Sciatic nerve (tissue), 2 donors: ENCODE results near the gene COMP. TPM values are rescaled to one million over a fixed set of nuclear protein-coding genes. Genes with fewer than 3 reads are reported as not detected.
"Not testable (repeated sequence)": the region's sequence is repeated elsewhere in the genome, so short reads cannot be mapped to it uniquely, and the experiment has no call there.

Experiments
- ATAC-seq: fragments of 200-7000 bp; cut with Tn5 transposase; one replicate; pipeline ENCODE4 v1.9.1; 2020; ENCODE audit warnings: mild to moderate bottlenecking, moderate library complexity
- DNase-seq: peaks from one replicate; pipeline ENCODE4 v3.0.0-alpha.2; 2020; ENCODE audit warnings: low spot score
- intact Hi-C: fragments of 100-400 bp; cut with DNase I; formaldehyde crosslinking; loops from one replicate; pipeline ENCODE4 v1.14.2; 2022
- total RNA-seq: library from RNA; stranded (reverse); fragmentation: NEBNext Ultra II Directional; extraction: Animal tissue kit (Norgen Biotek cat#: 25700); gene quantifications from one replicate; pipeline ENCODE4 v1.2.1, GENCODE V29; 2021
- donor health status: DM: no; HTN: no; CAD: no.
- donor health status: DM: no; HTN: no; CAD: no.

Gene COMP
- total RNA-seq, 1 donor from 2014 or later = 7.6 TPM

DNA sequence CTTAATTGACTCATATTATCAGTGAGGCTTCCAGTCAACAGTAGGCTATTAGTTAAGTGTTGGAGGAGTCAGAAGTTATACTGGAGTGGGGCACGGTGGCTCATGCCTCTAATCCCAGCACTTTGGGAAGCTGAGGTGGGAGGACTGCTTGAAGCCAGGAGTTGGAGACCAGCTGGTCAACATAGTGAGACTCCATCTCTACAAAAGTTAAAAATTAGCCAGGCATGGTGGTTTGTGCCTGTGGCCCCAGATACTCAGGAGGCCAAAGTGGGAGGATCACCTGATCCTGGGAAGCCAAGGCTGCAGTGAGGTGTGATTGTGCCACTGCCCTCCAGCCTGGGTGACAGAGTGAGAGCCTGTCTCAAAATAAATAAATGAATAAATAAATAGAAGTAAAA is 53.2 kb downstream of the COMP start:
- intact Hi-C loops = no loop called here
- DNase-seq = no peak
- no peak for ATAC-seq

DNA sequence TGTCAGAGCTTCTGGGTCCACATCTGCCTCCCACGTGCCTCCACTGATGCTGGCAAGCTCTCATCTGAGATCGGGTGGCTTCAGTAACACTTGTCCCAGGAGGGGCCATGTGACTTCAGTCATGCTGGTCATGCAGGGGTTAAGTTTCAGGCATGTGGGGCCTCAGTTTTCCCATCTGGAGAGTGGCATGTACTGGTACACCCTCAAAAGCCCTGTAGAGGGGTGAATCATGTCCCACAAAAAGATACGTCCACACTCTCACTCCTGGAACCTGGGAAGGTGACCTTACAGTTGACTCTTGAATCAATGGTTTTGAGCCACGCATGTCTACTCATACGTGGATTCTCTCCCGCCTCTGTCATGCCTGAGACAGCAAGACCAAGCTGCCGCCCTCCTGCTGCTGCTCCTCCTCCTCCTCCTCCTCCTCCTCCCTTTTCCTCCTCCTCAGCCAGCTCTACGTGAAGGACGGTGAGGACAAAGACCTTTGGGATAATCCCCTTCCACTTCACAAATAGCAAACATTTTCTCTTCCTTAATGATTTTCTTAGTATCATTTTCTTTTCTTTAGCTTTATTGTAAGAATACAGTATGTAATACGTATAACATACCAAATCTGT is 53.7 kb downstream of the COMP start:
- DNase-seq (no peak), ATAC-seq (no peak)
- intact Hi-C loops = no loop called here

- ATAC-seq (no peak), DNase-seq (no peak)
- intact Hi-C loops = no loop called here
Observed at GRCh38 chr19:18736415-18737336, 54.4 kb downstream of the COMP start.

GRCh38 chr19:18735752-18736151 is 55.4 kb downstream of the COMP start:
- DNase-seq = no peak
- intact Hi-C loops = no loop called here
- ATAC-seq = no peak

GRCh38 chr19:18735324-18735723 is 55.8 kb downstream of the COMP start:
- no peak for DNase-seq

GRCh38 chr19:18733762-18734332 is 57.3 kb downstream of the COMP start:
- ATAC-seq, intact Hi-C loops, DNase-seq: not testable (repeated sequence)

More at GRCh38 chr19:18735324-18735723, 55.8 kb downstream of the COMP start:
- intact Hi-C loops = no loop called here
- no peak for ATAC-seq

DNA sequence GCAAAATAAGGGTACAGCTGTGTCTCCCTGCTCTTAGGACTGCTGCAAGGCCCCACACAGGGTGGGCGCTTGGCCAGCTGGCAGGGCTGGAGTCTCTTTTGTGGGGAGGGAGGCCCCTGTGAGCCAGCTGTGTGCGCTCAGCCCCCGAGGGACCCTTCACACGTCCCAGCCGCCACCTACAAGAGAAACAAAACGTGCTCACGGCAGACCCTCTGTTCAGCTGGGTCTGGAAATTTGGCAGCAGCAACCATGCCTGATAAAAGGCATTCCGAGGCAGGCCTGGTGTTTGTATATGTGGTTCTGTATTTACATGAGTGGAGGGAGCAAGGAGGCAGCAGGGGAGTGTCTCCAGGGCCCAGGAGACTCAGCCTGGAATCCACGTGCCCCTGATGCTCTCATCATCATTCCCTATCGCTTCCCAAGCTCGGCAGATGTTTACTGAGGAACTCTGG is 57.9 kb downstream of the COMP start:
- ATAC-seq = peak; percentile 62
- intact Hi-C loops = no loop called here
- DNase-seq = no peak

Other genes starting within 250 kb of the COMP start
- gene FKBP8, start 247.7 kb downstream of the COMP start, total RNA-seq = 296 TPM
- 97.2 TPM for gene KXD1, start 233.4 kb downstream of the COMP start, total RNA-seq
- 779 TPM for gene UBA52, start 219.4 kb downstream of the COMP start, total RNA-seq
- gene REX1BD, start 202.5 kb downstream of the COMP start, total RNA-seq = 58.1 TPM
- 4.5 TPM for gene CRLF1, start 184.5 kb downstream of the COMP start, total RNA-seq
- 1.2 TPM for gene TMEM59L, start 178.4 kb downstream of the COMP start, total RNA-seq
- gene KLHL26, start 154.3 kb downstream of the COMP start, total RNA-seq = 26.1 TPM
- 17.5 TPM for gene CRTC1, start 107.6 kb downstream of the COMP start, total RNA-seq
- gene UPF1, start 40.7 kb upstream of the COMP start, total RNA-seq = 57.8 TPM
- 19.7 TPM for gene CERS1, start 104.9 kb upstream of the COMP start, total RNA-seq
- gene COPE, start 128.1 kb upstream of the COMP start, total RNA-seq = 104 TPM
- 24.0 TPM for gene DDX49, start 128.4 kb upstream of the COMP start, total RNA-seq
- gene HOMER3, start 149.9 kb upstream of the COMP start, total RNA-seq = 23.1 TPM
- 87.7 TPM for gene SUGP2, start 242.2 kb upstream of the COMP start, total RNA-seq
- gene ARMC6, start 242.3 kb upstream of the COMP start, total RNA-seq = 12.3 TPM